H1 (cell line): ENCODE data around the gene TIAL1. TPM values are rescaled to one million over a fixed set of nuclear protein-coding genes. Genes with fewer than 3 reads are reported as not detected.

Experiments used
- BACH1 ChIP-seq: IDR thresholded peaks from 2 replicates; pipeline ENCODE4 v1.6.1; 2012; ENCODE audit warnings: low read length, improper control_type of control experiment
- BCL11A ChIP-seq, 2 experiments: IDR thresholded peaks; one replicate each; pipeline ENCODE4 v1.6.1; 2011; ENCODE audit warnings: low read depth in 2 of 2, low read length in 2 of 2, mild to moderate bottlenecking in 2 of 2
- CEBPB ChIP-seq: IDR thresholded peaks from 2 replicates; pipeline ENCODE4 v1.6.1; 2012; ENCODE audit warnings: low read depth, low read length
- RNF2 ChIP-seq: fragments of 200-900, 300-1000 bp; sonication (generic); IDR thresholded peaks from 2 replicates; pipeline ENCODE4 v1.7.1; 2016; ENCODE audit warnings: borderline replicate concordance, low read depth, mild to moderate bottlenecking, antibody characterized with exemption, low read length; ENCODE audit not compliant: poor library complexity, severe bottlenecking; ENCODE audit errors: missing control alignments
- SAP30 ChIP-seq: fragments of 300-600 bp; sonication (generic); IDR thresholded peaks from 2 replicates; pipeline ENCODE4 v1.7.1; 2012; ENCODE audit warnings: low read length, moderate library complexity, mild to moderate bottlenecking, inconsistent platforms; ENCODE audit not compliant: insufficient read depth, insufficient replicate concordance
- SIN3A ChIP-seq, 2 experiments: IDR thresholded peaks in 1 of 2; conservative IDR thresholded peaks in 1 of 2; 2 replicates each; pipeline ENCODE4 v1.6.1; 2011 to 2012; ENCODE audit warnings: low read length in 2 of 2, improper control_type of control experiment in 1 of 2, low read depth in 1 of 2, mild to moderate bottlenecking in 1 of 2
- TAF7 ChIP-seq: optimal IDR thresholded peaks from 2 replicates; pipeline ENCODE3; 2011; ENCODE audit warnings: low read depth, mild to moderate bottlenecking, inconsistent platforms, low read length, moderate library complexity, borderline replicate concordance
- TCF12 ChIP-seq: IDR thresholded peaks from 2 replicates; pipeline ENCODE4 v1.6.1; 2011; ENCODE audit warnings: low read depth, mild to moderate bottlenecking, low read length
- ZNF274 ChIP-seq: IDR thresholded peaks from 2 replicates; pipeline ENCODE4 v1.7.0; 2012; ENCODE audit warnings: low read length, borderline replicate concordance; ENCODE audit errors: extremely low read depth
- polyA plus RNA-seq, 7 experiments: library from polyadenylated mRNA; depleted of rRNA in 3 of 7; stranded (reverse) in 5 of 7; unstranded in 2 of 7; fragments of >200 nt in 5 of 7; fragments of 200-250 nt in 2 of 7; gene quantifications; 1 replicate in 5 of 7; 2 replicates in 1 of 7; 4 replicates in 1 of 7; pipeline versions ENCODE4 v1.2.1 to v1.2.3, GENCODE V29; 2011 to 2013; ENCODE audit warnings: missing spikeins in 2 of 7, mixed read lengths in 2 of 7
- total RNA-seq: library from RNA; stranded (reverse); fragmentation: NEBNext Ultra II Directional; extraction: Animal tissue kit (Norgen Biotek cat#: 25700); gene quantifications from 2 replicates; pipeline ENCODE4 v1.2.1, GENCODE V29; 2021

Gene TIAL1
- total and polyA plus RNA-seq, 2 of the 8 experiments (the other 6 are each of a cell fraction or from before 2014, with no cell fraction given), result 50.4 to 166 TPM

DNA sequence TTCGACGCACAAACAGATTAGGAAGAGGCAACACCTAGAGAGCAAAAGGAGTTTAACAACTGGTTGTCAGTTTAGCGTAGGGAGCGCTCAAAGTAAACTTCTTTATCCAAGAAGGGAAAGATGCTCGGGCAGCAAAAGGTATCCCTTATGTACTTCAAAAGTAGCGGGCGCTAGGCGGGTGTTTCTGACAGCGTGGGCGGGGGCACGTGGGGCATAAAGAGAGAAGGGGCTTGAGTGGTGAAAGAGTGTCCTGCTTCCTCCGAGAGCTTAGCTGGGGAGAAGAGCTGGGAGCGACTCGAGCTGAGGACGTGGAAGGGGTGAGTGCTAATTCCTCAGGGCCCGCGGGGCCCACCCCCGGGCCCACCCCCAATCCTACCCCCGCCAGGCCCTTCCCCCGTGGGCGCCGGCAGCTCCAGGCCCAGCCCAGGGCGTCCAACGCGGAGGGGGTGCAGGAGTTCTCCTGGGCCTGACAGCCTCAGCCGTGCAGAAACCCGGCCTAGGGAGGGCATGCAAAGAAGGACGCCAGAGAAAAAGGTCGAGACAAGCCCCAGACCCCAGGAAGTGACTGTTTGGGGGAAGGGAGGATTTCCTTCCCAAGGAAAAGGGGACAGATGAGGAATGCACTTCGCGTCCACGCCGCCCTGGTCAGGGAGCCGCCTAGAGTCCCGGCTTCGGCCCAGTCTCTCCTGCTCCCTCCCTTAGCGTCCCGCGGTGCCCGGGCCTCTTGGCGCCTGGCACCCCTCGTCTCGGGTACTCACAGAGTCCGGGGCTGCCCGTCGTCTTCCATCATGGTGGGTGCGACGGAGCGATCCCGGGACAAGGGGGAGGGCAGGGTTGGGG is 868 bp downstream of the TIAL1 start (continued):
- no peak for TF ChIP-seq TCF12
- TF ChIP-seq ZNF274, result no peak
- TF ChIP-seq SIN3A (conservative IDR thresholded peaks at IDR 0.05 in 1 of 2, IDR thresholded peaks at IDR 0.05 in 1 of 2; ENCODE audit: low read depth in 1 of 2, low read length in 2 of 2), result peak in 1 of 2 experiments; percentile 53; a peak in 1 of 4 replicates
- TF ChIP-seq TAF7, result no peak
- TF ChIP-seq SAP30, result no peak
- no peak for TF ChIP-seq RNF2
- no peak for TF ChIP-seq BACH1
- no peak for TF ChIP-seq CEBPB
- TF ChIP-seq BCL11A (IDR thresholded peaks at IDR 0.05; ENCODE audit: low read depth in 2 of 2, low read length in 2 of 2), result no peak
